HCT116 (cell line): ENCODE data around the gene DLG4. TPM values are rescaled to one million over a fixed set of nuclear protein-coding genes. Genes with fewer than 3 reads are reported as not detected.

ENCODE experiments used
- ATAC-seq: fragments of 200-7000 bp; cut with Tn5 transposase; 2 replicates; pipeline ENCODE4 v1.9.1; 2020; ENCODE audit warnings: mild to moderate bottlenecking, moderate library complexity
- BruUV-seq: library from RNA; stranded (reverse); fragments of 400-500 nt; replicated peaks from 2 replicates; lab custom pipeline; 2021; lab: Mats Ljungman, UMichigan
- CTCF ChIA-PET: fragments of 300-600 bp; sonication (Branson Sonifier 250); formaldehyde crosslinking; loops from one replicate; lab custom pipeline; 2021; ENCODE audit warnings: antibody characterized with exemption; lab: Charles Lee
- POLR2A ChIA-PET: fragments of 300-600, 350-600 bp; sonication (Branson Sonifier 250); formaldehyde crosslinking; loops from one replicate; lab custom pipeline; 2021; ENCODE audit warnings: antibody characterized with exemption; lab: Charles Lee
- RAD21 ChIA-PET, 2 experiments: fragments of 300-600 bp; sonication (Branson Sonifier 250); formaldehyde crosslinking; loops; one replicate each; lab custom pipeline; 2023; ENCODE audit warnings: low total read pairs in 2 of 2; ENCODE audit not compliant: uncharacterized antibody in 2 of 2, unreplicated experiment in 2 of 2, low non-redundant PET in 1 of 2; lab: Charles Lee
- DNase-seq: peaks from one replicate; pipeline ENCODE4 v3.0.0-alpha.2; 2010; ENCODE audit warnings: low read depth, low spot score
- H2AFZ ChIP-seq: fragments of 200-600 bp; shearing (Covaris generic), sonication (generic); 2 replicates; pipeline ENCODE4 v1.6.1; 2017; ENCODE audit warnings: low read depth, mixed run types, mixed read lengths, antibody characterized with exemption, low read length; ENCODE audit not compliant: poor library complexity, severe bottlenecking
- H3K27ac ChIP-seq: 2 replicates; pipeline ENCODE4 v1.5.1; 2012; ENCODE audit warnings: low read depth, low read length
- H3K27me3 ChIP-seq: fragments of 200-600 bp; sonication (generic); 2 replicates; pipeline ENCODE4 v1.6.1; 2016; ENCODE audit warnings: mixed run types, low read length, mixed read lengths; ENCODE audit not compliant: insufficient read depth
- H3K36me3 ChIP-seq, 2 experiments: fragments of 200-500 bp in 1 of 2; fragments of 200-600 bp in 1 of 2; sonication (Bioruptor generic) in 1 of 2; sonication (generic) in 1 of 2; 2 replicates each; pipeline versions ENCODE4 v1.5.1 to v1.6.1; 2014 to 2016; ENCODE audit warnings: low read length in 2 of 2, inconsistent platforms in 1 of 2, mixed read lengths in 1 of 2, mixed run types in 1 of 2; ENCODE audit not compliant: insufficient read depth in 2 of 2, control insufficient read depth in 1 of 2
- H3K4me1 ChIP-seq, 2 experiments: fragments of 200-600 bp in 1 of 2; sonication (generic) in 1 of 2; 2 replicates each; pipeline versions ENCODE4 v1.5.1 to v1.6.1; 2012 to 2017; ENCODE audit warnings: low read length in 2 of 2, inconsistent platforms in 1 of 2, mild to moderate bottlenecking in 1 of 2, mixed read lengths in 1 of 2, mixed run types in 1 of 2, moderate library complexity in 1 of 2; ENCODE audit not compliant: insufficient read depth in 2 of 2, control insufficient read depth in 1 of 2
- H3K4me2 ChIP-seq: fragments of 200-600 bp; sonication (generic); 2 replicates; pipeline ENCODE4 v1.6.1; 2017; ENCODE audit warnings: mixed run types, low read length, mixed read lengths
- H3K4me3 ChIP-seq, 2 experiments: fragments of 200-600 bp in 1 of 2; sonication (generic) in 1 of 2; replicated peaks in 1 of 2; 2 replicates each; pipeline ENCODE4 v1.5.1; 2011 to 2016; ENCODE audit warnings: low read length in 2 of 2, control low read depth in 1 of 2, low read depth in 1 of 2, mild to moderate bottlenecking in 1 of 2, mixed read lengths in 1 of 2, mixed run types in 1 of 2
- H3K79me2 ChIP-seq: fragments of 200-600 bp; sonication (generic); 2 replicates; pipeline ENCODE4 v1.6.1; 2017; ENCODE audit warnings: mild to moderate bottlenecking, mixed run types, low read length, moderate library complexity, mixed read lengths; ENCODE audit not compliant: insufficient read depth
- H3K9ac ChIP-seq: fragments of 200-600 bp; sonication (generic); 2 replicates; pipeline ENCODE4 v1.6.1; 2016; ENCODE audit warnings: low read length, mixed read lengths
- H3K9me2 ChIP-seq: fragments of 200-600 bp; sonication (generic), shearing (Covaris generic); 2 replicates; pipeline ENCODE4 v1.6.1; 2017; ENCODE audit warnings: mixed run types, mild to moderate bottlenecking, moderate library complexity; ENCODE audit not compliant: insufficient read depth
- H3K9me3 ChIP-seq, 2 experiments: fragments of 200-500 bp in 1 of 2; fragments of 200-600 bp in 1 of 2; sonication (Bioruptor generic) in 1 of 2; sonication (generic) in 1 of 2; 2 replicates each; pipeline ENCODE4 v1.6.1; 2014 to 2017; ENCODE audit warnings: low read length in 2 of 2, mixed read lengths in 2 of 2, inconsistent platforms in 1 of 2, low read depth in 1 of 2, mild to moderate bottlenecking in 1 of 2, mixed run types in 1 of 2, moderate library complexity in 1 of 2; ENCODE audit not compliant: control insufficient read depth in 1 of 2, insufficient read depth in 1 of 2
- H4K20me1 ChIP-seq: fragments of 200-600 bp; sonication (generic), shearing (Covaris generic); 2 replicates; pipeline ENCODE4 v1.6.1; 2017; ENCODE audit warnings: mixed run types, mild to moderate bottlenecking, moderate library complexity; ENCODE audit not compliant: insufficient read depth
- CEBPB ChIP-seq: IDR thresholded peaks from 2 replicates; pipeline ENCODE4 v1.6.1; 2012; ENCODE audit warnings: low read depth
- CTCF ChIP-seq, 3 experiments: fragments of 200-600 bp in 1 of 3; sonication (generic) in 1 of 3; IDR thresholded peaks in 2 of 3; conservative IDR thresholded peaks in 1 of 3; 2 replicates each; pipeline ENCODE4 v1.5.1; 2012 to 2017; ENCODE audit warnings: low read depth in 2 of 3, low read length in 2 of 3, antibody characterized with exemption in 1 of 3, borderline replicate concordance in 1 of 3, control low read depth in 1 of 3, mild to moderate bottlenecking in 1 of 3, mixed read lengths in 1 of 3, mixed run types in 1 of 3, moderate library complexity in 1 of 3; ENCODE audit not compliant: insufficient read depth in 1 of 3
- SP1 ChIP-seq: IDR thresholded peaks from 2 replicates; pipeline ENCODE4 v1.6.1; 2012; ENCODE audit warnings: low read depth
- ZBTB33 ChIP-seq: IDR thresholded peaks from 2 replicates; pipeline ENCODE4 v1.6.1; 2011; ENCODE audit warnings: mild to moderate bottlenecking, low read length, moderate library complexity; ENCODE audit not compliant: insufficient replicate concordance; ENCODE audit errors: extremely low read depth
- intact Hi-C: fragments of 100-400 bp; cut with micrococcal nuclease; formaldehyde crosslinking; loops from 2 replicates; pipeline ENCODE4 v1.10.0; 2022
- total RNA-seq: library from RNA; stranded (reverse); gene quantifications from one replicate; pipeline ENCODE4 v1.2.1, GENCODE V29; 2021; ENCODE audit not compliant: unreplicated experiment

DLG4 gene
- total RNA-seq, 1 experiment from 2014 or later: 15.0 TPM

GRCh38 chr17:7228920-7229319, 9.3 kb upstream of the DLG4 start:
- ChIA-PET POLR2A (no interaction called here), RAD21 (no interaction called here), CTCF (interaction anchor here (1.5 kb wide), 1 partner anchor 8 kb away, joined by 4 read pairs; no protein-coding TSS in a partner anchor)
- TF ChIP-seq CEBPB (no peak), CTCF (IDR thresholded peaks at IDR 0.05 in 2 of 3, conservative IDR thresholded peaks at IDR 0.05 in 1 of 3; ENCODE audit: borderline replicate concordance in 1 of 3, insufficient read depth in 1 of 3, low read depth in 2 of 3, low read length in 2 of 3) (no peak), ZBTB33 (no peak), SP1 (no peak)
- no peaks in the 10 kb centered on the region for H3K27me3 ChIP-seq
- H2AFZ ChIP-seq: no peak overlapping the region
- H3K4me1 ChIP-seq: peaks cover 6 to 31% of the 10 kb centered on the region in 2 experiments; a peak in 3 of 4 replicates
- DNase-seq (no peak), ATAC-seq (no peak)
- no peaks in the 10 kb centered on the region for H3K9me2 ChIP-seq
- H3K27ac ChIP-seq: no peak overlapping the region
- no peak overlapping the region for H3K4me2 ChIP-seq
- intact Hi-C loops: no loop called here
- no peak overlapping the region for H3K4me3 ChIP-seq
- H3K79me2 ChIP-seq: peaks cover 47% of the 10 kb centered on the region
- H3K9me3 ChIP-seq: no peaks in the 10 kb centered on the region
- peaks cover 43 to 47% of the 10 kb centered on the region in 2 experiments for H3K36me3 ChIP-seq
- H3K9ac ChIP-seq: no peak overlapping the region
- peaks cover 4% of the 10 kb centered on the region; the same call in 1 of the 2 replicates for H4K20me1 ChIP-seq
- no TSS peak for BruUV-seq
